HTR-8/SVneo (cell line): ENCODE data around the gene PTGES3L.
"Not testable (repeated sequence)": the region's sequence is repeated elsewhere in the genome, so short reads cannot be mapped to it uniquely, and the experiment has no call there.

Experiments
- DNase-seq: peaks from one replicate; pipeline ENCODE4 v3.0.0; 2011; ENCODE audit warnings: low spot score, mixed read lengths; ENCODE audit not compliant: insufficient read length
- FAIRE-seq: peaks from 2 replicates; lab custom pipeline; 2011; peaks lifted over from hg19 to GRCh38; lab: Jason Lieb, UNC

Gene PTGES3L

DNA sequence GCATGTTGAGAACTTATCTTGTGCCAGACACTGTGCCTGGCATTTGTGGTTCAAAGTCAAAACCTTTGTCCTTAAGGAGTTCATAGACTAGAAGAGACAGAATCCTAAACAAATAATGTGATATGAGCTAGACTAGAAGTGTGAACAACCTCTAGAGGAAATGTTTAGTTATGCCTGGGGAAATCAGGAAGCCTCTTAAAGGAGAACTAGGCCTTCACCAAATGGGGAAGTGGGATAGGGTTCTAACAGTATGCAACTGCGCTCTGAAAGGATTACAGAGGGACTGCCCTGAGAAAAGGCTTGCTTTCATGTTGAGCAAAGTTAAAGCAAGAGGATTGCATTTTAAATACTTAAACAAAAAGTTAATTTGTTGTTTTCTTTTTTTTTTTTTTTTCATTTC, 5.3 kb upstream of the PTGES3L start:
- DNase-seq (no peak), FAIRE-seq (no peak)

DNA sequence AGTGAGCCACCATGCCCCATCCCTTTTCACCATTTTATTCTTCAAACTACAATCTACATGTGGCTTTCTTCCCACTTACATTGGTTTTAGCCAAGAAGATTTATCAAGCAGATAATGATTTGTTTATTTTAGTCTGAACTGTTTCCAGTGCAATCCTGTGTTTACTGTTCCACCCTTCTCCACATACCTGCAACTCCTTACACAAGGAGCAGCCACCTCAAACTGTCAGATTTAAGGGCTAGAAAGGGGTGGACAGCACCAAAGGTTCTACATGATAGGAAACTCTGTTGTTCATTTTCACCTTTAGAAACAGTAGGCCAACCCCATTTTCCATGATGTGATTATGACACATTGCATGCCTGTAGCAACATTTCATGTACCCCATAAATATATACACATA, 2.4 kb upstream of the PTGES3L start:
- FAIRE-seq (no peak), DNase-seq (no peak)

DNA sequence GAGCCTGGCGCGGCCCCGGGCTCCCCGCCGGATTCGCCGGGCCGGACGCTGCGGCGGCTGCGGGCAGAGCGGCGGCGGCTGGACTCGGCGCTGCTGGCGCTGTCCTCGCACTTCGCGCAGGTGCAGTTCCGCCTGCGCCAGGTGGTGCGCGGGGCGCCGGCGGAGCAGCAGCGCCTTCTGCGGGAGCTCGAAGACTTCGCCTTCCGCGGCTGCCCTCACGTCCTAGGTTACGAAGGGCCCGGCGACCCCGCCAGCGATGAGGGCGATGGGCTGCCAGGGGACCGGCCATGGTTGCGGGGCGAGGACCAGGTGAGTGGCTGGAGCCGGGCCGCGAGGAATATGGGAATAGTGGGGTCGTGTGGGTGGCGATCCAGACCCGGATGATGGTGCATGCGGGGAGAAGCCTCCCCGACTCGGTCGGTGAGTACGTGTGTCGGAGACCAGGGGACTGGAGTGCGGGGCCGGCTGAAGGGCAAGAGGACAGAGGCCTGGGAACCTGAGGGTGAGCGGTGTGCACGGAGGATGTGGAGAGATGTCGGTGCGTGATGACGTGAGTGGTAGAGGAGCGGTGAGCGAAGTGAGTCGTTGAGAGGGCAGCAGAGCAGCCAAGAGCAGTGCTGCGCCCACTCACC, 1.0 kb upstream of the PTGES3L start:
- DNase-seq (peak; percentile 63), FAIRE-seq (peak; percentile 13)

DNA sequence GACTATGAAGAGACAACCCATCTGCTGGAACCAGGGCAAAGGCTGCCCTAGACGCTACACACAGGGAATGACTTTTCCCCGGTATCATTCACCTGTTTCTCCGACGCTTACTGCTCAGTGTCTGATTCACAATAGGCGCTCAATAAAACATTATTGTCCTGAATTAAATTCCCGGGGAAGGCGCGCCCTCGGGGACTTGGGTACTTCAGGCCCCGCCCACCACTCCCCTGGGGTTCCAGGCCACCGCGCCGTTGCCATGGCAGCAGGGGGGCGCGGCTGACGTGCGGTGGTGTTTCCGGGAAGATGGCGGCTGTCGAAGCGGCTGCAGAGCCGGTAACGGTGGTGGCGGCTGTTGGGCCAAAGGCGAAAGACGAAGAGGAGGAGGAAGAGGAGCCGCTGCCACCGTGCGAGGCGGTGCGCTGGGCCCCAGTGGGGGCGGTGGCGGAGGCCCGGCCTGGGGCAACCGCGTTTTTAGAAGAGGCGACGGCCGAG, 440 bp upstream of the PTGES3L start, which contains the start of gene RUNDC1:
Gene RUNDC1 (plus strand): TSS at position 292 of the 492 bp plus-strand sequence. CDS start 12 bp downstream, at position 304.
- DNase-seq (peak; percentile 94), FAIRE-seq (peak; percentile 38)

DNA sequence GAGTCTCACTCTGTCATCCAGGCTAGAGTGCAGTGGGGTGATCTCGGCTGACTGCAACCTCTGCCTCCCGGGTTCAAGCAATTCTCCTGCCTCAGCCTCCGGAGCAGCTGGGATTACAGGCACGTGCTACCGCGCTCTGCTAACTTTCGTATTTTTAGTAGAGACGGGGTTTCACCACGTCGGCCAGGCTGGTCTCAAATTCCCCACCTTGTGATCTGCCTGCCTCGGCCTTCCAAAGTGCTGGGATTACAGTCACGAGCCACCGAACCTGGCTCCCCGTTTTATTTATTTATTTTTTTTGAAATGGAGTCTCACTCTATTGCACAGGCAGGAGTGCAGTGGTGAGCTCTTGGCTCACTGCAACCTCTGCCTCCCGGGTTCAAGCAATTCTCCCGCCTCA, 4.2 kb downstream of the PTGES3L start:
- DNase-seq, FAIRE-seq: not testable (repeated sequence)

DNA sequence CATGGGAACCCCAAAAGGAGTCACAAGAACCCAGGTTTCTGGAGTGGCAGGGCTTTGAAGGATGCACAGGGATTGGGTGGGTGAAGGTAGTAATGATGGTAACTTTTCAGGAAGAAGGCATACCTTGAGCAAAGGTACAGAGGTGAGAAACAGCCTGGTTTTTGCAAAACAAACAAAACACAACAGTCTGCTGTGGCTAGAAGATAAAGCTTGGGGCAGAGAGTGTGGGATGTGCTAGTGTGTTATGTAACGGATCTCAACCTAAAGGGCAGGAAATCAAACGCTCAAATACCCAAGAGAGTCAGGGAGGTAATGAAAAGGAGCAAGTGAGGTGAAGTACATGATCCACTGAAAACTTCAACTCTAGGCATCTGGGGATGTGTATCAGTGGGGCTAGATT, 4.6 kb downstream of the PTGES3L start:
- no peak for DNase-seq
- no peak for FAIRE-seq

DNA sequence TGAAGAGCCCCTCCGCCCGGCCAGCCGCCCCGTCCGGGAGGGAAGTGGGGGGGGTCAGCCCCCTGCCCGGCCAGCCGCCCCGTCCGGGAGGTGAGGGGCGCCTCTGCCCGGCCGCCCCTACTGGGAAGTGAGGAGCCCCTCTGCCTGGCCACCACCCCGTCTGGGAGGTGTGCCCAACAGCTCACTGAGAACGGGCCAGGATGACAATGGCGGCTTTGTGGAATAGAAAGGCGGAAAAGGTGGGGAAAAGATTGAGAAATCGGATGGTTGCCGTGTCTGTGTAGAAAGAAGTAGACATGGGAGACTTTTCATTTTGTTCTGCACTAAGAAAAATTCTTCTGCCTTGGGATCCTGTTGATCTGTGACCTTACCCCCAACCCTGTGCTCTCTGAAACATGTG, 6.6 kb downstream of the PTGES3L start:
- not testable (repeated sequence) for FAIRE-seq, DNase-seq

DNA sequence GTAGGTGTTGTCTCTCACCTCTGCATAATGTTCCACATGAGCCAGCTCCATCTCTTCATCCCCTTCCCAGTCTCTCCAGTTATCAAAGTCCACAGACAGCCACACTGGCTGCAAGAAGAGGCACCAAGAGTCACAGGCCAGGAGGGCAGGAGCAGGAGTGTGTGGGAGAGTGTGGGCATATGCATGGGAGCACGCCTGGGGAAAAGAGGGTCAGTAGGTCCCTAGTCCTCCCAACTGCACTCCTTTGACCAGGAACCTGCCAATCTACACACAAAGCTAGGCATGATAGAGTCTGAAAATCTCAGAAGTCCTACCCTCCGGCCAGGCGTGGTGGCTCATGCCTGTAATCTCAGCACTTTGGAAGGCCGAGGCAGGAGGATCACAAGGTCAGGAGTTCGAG, 8.3 kb downstream of the PTGES3L start:
- FAIRE-seq: no peak
- DNase-seq: no peak

DNA sequence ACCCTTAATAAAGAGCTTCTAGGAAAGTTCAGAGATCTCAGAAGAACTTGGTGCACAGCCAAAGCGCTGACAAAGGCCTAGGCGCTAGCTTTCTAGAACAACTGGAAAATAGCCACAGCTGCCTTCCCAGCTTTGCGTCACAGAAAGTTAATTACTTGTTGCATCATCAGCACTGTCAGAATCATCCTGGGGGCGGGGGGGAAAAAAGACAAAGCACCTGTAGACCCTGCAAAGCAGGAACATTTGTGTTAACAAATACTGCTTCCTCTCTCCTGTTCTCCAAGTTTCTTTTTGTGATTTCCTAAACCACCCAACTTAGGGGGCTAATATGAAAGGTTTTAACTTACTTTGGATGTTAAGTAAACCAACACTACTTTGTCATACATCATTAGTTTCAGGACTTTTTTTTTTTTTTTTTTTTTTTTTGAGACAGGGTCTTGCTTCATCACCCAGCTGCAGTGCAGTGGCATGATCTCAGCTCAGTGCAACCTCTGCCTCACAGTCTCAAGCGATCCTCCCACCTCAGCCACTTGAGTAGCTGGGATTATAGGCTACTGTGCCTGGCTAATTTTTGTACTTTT, 10.8 kb downstream of the PTGES3L start:
- FAIRE-seq (no peak), DNase-seq (no peak)

DNA sequence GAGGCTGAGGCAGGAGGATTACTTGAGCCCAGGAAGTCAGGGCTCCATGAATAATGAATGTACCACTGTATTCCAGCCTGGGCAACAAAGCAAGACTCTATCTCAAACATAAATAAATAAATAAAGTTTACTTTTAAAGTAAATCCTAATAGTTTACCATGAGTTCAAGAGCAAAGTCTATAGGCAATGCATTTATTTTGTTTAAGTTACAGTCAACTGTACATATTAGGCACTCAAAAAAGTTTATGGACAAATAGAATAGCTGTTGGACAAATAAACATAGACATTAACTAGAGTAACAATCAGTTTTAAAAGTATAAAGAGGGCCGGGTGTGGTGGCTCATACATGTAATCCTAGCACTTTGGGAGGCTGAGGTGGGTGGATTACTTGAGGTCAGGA, 12.0 kb downstream of the PTGES3L start:
- DNase-seq (no peak), FAIRE-seq (no peak)

DNA sequence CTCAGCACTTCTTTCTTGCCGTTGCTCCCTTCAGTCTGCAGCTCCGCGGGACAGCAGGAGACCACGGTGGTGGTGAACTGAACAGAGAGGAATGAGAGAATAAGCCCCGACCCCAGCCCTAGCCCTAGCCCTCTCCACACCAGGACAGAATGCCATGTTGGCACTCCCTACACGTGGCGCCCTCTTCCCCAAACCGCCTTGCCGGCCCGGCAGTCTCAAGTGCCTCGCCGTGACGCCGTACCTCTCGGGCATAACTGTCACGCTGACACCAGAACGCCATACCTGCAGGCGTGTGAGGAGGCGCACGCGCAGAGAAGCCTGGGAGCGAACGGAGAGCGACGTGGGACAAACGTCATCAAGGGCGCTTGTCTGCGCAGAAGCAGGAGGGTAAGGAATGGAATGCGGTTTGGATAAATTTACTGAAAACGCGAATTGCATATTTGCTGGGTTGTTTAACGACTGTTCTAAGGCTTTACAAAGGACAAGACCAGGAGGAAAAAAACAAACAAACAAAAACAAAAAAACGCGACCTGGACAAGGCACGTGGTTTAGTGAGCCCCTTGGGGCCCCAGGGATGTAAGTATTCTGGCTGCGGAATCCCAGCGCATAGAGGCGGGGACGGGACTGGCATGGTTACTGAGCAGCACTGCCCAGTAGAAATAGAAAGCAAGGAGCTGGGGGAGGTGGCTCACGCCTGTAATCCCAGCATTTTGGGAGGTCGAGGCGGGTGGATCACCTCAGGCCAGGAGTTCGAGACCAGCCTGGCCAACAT, 15.5 kb downstream of the PTGES3L start, which contains the start of gene AARSD1:
Gene AARSD1 (minus strand): TSS at position 294 of the 772 bp plus-strand sequence. CDS start 14 bp downstream, at position 280.
- DNase-seq: peak; percentile 97
- FAIRE-seq: peak; percentile 97

DNA sequence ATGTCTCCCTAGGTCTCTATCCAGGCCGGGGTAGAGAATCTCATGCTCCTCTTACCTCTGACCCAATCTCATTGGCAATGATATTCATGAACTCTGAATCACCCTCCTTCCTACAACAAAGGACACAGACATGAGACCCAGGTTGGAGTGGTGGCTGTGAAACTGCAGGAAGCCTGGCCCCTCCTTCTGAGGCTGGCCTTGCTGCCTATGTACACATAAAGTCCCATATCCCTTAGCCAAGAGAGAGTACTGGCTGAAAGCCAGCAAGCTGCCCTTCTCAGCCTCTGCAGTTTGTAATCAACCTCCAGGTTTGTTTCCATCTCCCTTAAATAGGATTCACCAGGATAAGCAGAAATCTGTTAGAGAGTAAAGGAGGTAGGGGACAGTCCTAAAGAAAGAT, 26.2 kb downstream of the PTGES3L start:
- DNase-seq: no peak
- peak; percentile 62 for FAIRE-seq

DNA sequence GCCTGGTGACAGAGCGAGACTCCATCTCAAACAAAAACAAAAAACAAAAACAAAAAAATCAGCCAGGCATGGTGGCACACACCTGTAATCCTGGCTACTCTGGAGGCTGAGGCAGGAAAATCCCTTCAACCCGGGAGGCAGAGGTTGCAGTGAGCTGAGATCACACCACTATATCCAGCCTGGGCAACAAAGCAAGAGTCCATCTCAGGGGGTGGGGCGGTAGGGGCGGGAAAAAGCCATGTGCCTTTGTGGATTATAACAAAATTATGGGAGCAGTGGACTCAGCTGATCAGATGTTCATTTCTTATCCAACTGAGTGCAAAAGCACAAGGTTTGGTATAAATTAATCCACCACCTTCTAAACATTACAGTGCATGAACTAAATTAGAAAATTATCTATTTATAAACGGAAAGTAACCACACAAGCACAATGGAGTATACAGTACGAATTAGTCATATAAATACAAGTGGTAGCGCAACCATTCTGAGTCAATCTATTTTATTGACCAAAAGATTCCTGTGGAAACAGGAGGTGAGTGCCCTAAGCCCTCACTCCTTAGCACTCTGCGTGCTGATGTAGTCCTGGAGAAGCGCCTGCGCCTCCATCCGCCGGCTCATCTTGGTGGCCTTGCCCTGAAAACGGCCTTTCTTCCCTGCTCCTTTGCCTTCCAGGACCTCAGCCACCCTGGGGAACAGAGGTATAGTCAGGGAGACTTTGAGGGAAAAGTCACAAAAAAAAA, 29.7 kb downstream of the PTGES3L start:
- no peak for DNase-seq
- FAIRE-seq: no peak

DNA sequence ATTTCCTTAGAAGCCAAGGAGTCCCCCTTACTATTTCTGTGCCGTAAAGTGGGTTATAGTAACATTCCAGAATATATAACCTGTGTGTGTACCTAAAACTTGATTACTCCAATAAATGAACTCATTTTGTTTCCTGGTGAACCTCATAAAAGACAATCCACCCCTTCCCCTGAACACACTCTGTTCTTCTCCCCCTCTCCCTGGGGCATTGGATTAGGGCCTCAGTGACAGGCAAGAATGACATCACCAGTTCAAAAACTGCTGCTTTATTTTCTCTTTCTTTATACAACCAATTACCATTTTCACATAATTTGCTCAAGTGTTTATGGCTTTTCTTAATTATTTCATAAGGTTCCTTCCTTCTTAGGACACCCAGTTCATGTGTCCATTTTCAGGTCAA, 33.1 kb downstream of the PTGES3L start:
- no peak for FAIRE-seq
- no peak for DNase-seq

DNA sequence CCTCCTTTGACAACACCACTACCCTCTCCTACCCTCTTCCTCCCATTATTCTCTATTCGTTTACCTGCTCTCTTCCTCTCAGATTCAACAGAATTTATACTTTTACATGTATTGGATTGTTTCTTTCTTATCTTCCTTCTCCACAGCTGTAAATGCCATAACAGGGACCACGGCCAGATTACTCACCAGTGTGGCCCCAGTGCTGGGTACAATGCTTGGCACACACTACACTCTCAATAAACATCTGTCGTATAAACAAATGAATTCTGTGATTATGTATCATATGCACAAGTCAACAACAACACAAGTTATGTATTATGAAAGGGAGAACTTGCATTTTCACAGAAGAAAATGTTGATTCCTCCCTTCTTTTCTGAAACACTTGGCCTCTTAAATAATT, 35.7 kb downstream of the PTGES3L start:
- FAIRE-seq: no peak
- DNase-seq: no peak

DNA sequence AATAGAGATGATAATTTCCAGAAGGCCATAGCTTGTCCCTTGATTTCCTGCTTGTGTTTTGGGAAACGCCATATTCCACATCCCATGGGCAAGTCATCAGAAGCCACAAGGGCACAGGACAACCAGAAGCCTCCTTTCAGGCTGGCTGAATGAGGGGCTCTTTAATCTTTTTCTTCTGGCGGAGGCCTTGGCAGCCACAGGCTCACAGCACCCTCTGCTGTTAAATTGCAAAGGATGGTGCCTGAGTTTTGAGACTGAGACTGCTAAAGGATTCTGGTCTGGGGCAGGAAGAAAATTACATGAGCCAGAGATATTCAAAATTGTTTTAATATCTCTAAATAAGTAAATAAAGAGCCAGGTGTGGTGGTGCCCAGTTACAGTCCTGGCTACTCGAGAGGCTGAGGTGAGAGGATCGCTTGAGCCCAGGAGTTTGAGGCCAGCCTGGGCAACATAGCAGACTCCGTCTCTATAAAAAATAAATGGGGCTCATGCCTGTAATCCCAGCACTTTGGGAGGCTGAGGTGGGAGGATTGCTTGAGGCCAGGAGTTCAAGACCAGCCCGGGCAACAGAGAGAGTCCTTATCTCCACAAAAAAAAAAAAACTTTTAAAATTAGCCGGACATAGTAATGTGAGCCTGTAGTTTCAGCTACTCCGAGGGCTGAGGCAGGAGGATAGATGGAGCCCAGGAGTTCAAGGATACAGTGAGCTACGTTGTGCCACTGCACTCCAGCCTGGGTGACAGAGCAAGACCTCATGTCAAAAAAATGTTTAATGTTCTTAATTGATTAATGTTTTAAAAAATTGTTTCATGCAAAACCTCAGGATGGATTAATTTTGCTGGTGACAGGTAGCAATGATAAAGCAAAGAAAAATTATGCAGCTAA, 41.9 kb downstream of the PTGES3L start:
- FAIRE-seq: no peak
- peak; percentile 86 for DNase-seq

DNA sequence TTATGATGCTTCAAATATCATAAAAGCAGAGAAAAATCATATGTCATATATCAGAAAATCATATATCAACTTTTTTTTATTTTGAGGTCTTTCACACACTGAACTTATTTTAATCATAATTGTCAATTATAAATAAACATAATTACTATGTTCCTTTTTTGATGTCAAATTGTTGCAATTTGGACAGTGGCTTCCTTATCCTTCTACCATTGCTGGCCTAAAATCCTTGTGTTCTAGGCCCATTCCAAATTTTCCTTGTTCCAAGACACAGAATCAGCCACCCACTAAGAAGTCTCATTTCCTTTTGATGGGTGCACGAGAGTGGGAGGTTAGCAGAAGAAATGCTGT, 50.4 kb downstream of the PTGES3L start:
- no peak for DNase-seq
- FAIRE-seq: no peak

DNA sequence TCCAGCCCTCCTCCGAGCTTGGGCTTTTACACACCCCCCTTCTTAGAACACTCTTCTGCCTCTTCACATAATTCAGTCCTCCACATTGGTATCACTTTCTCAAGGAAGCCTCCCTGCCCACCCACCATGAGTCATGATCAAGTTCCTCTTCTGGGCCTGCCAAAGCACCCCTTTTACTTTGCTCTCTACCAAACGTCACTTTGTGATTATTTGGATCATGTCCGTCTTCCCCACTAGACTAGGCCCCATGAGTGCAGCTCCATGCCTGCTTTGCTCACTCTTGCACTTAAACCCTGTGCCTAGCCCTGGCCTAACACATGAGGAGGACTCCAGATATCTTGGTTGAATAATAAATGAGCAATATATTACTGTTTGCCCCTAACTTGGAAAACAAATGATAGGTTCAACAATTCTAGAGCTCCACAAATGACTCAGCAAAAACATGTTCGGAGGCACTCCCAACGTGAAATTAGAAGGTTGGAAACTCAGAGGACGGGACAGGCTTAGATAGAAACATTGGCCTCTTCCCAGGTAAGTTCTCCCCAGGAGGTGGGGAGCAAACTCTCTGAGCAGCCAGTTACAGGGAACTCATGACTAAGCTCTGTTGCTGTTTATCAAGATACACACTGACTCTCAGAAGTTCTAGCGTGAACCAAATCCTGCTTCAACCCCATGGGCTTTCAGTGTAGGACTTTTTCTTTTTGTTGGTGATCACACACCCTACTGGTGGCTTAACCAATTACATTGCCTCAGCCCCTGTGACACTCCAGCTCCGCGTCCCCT, 51.0 kb downstream of the PTGES3L start:
- no peak for FAIRE-seq

DNA sequence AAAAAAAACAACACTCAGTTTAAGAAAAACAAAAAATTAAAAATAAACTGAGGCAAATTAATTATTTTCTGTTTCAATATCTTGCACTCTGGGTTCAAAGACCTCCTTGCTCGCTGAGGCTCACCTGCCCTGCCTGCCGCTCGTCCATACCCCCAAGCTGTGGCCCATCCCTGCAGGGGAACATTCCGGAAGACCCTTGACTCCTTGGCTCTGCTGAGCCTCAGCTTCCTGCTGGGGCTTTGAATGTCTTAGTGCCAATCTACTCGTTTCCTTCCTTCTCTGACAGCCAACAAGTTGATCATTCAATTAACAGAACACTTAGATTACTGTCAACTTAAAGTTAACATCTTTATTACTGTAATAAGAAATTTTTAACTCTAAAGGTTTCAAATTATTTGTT, 55.0 kb downstream of the PTGES3L start:
- no peak for FAIRE-seq
- no peak for DNase-seq

More for the DNA sequence above, 51.0 kb downstream of the PTGES3L start:
- peak; percentile 81 for DNase-seq
